DND-41 (cell line): ENCODE measurements around the gene SLC10A1.

ENCODE experiments used
- ATAC-seq: fragments of 200-7000 bp; cut with Tn5 transposase; 3 replicates; pipeline ENCODE4 v1.9.1; 2021; ENCODE audit warnings: low read depth; ENCODE audit not compliant: insufficient read depth
- DNase-seq: peaks from one replicate; pipeline ENCODE4 v3.0.0-alpha.2; 2020
- H2AFZ ChIP-seq: 2 replicates; pipeline ENCODE4 v1.6.0; 2012; ENCODE audit warnings: low read depth, low read length
- H3K27ac ChIP-seq: 2 replicates; pipeline ENCODE4 v1.5.1; 2012; ENCODE audit warnings: low read length, inconsistent platforms
- H3K27me3 ChIP-seq: fragments of 200-600 bp; sonication (generic); 2 replicates; pipeline ENCODE4 v1.6.0; 2012; ENCODE audit warnings: low read length, mild to moderate bottlenecking, inconsistent platforms; ENCODE audit not compliant: insufficient read depth, poor library complexity
- H3K36me3 ChIP-seq: 2 replicates; pipeline ENCODE4 v1.5.1; 2012; ENCODE audit warnings: low read length, inconsistent platforms; ENCODE audit not compliant: insufficient read depth
- H3K4me1 ChIP-seq: 2 replicates; pipeline ENCODE4 v1.5.1; 2012; ENCODE audit warnings: mild to moderate bottlenecking, low read length; ENCODE audit not compliant: insufficient read depth
- H3K4me2 ChIP-seq: 2 replicates; pipeline ENCODE4 v1.6.0; 2012; ENCODE audit warnings: mild to moderate bottlenecking, moderate library complexity, low read length, inconsistent platforms; ENCODE audit not compliant: insufficient read depth
- H3K4me3 ChIP-seq, 2 experiments: fragments of 200-600 bp in 1 of 2; shearing (Covaris generic) in 1 of 2; 2 replicates each; pipeline ENCODE4 v1.5.1; 2012 to 2016; ENCODE audit warnings: inconsistent platforms in 2 of 2, low read length in 2 of 2, mild to moderate bottlenecking in 2 of 2, low read depth in 1 of 2, moderate library complexity in 1 of 2
- H3K79me2 ChIP-seq: 2 replicates; pipeline ENCODE4 v1.6.0; 2012; ENCODE audit warnings: low read length, inconsistent platforms; ENCODE audit not compliant: insufficient read depth
- H3K9ac ChIP-seq: 2 replicates; pipeline ENCODE4 v1.6.0; 2012; ENCODE audit warnings: low read depth, mild to moderate bottlenecking, inconsistent platforms, low read length, moderate library complexity
- H3K9me3 ChIP-seq: 2 replicates; pipeline ENCODE4 v1.5.1; 2012; ENCODE audit warnings: low read length, moderate library complexity, mild to moderate bottlenecking, inconsistent platforms; ENCODE audit not compliant: insufficient read depth, severe bottlenecking
- H4K20me1 ChIP-seq: 2 replicates; pipeline ENCODE4 v1.6.0; 2012; ENCODE audit warnings: low read length; ENCODE audit not compliant: insufficient read depth
- CTCF ChIP-seq: IDR thresholded peaks from 2 replicates; pipeline ENCODE4 v1.5.1; 2012; ENCODE audit warnings: borderline replicate concordance, low read length, moderate library complexity, mild to moderate bottlenecking; ENCODE audit not compliant: poor library complexity, severe bottlenecking; ENCODE audit errors: extremely low read depth
- EZH2 ChIP-seq: IDR thresholded peaks from 3 replicates; pipeline ENCODE4 v1.6.1; 2012; ENCODE audit warnings: borderline replicate concordance, low read depth, mild to moderate bottlenecking, moderate library complexity, low read length, inconsistent platforms; ENCODE audit not compliant: severe bottlenecking

SLC10A1 gene

GRCh38 chr14:69767369-69767999 is 29.6 kb downstream of the SLC10A1 start:
- peaks cover 53% of the 10 kb centered on the region for H3K36me3 ChIP-seq
- peaks cover 43% of the 10 kb centered on the region for H3K4me1 ChIP-seq
- no peaks in the 10 kb centered on the region for H3K9me3 ChIP-seq
- H3K9ac ChIP-seq: peak overlapping the region; percentile 98
- no peak for TF ChIP-seq EZH2
- no peak for TF ChIP-seq CTCF
- H3K4me2 ChIP-seq: peak overlapping the region; percentile 73
- peak; percentile 80 for ATAC-seq
- peak; percentile 91 for DNase-seq
- peak overlapping the region; percentile 96 for H2AFZ ChIP-seq
- H3K79me2 ChIP-seq: peaks cover 43% of the 10 kb centered on the region
- H3K27ac ChIP-seq: peak overlapping the region; percentile 89
- H4K20me1 ChIP-seq: peaks cover 32% of the 10 kb centered on the region
- peak overlapping the region; percentile 67 to 86 for H3K4me3 ChIP-seq
- no peaks in the 10 kb centered on the region for H3K27me3 ChIP-seq

GRCh38 chr14:69766984-69767368 is 30.1 kb downstream of the SLC10A1 start, which contains the start of gene SRSF5:
SRSF5 (plus strand) TSS chr14:69767142; CDS start chr14:69768157, 1,015 bp downstream.
- H3K4me3 ChIP-seq: peak within 1 kb of the TSS; percentile 67 to 86
- peak within 1 kb of the TSS; percentile 96 for H2AFZ ChIP-seq
- H3K4me1 ChIP-seq: peaks cover 43% of the 10 kb centered on the region
- DNase-seq: peak; percentile 93
- peak within 1 kb of the TSS; percentile 98 for H3K9ac ChIP-seq
- H3K27ac ChIP-seq: peak within 1 kb of the TSS; percentile 89
- peaks cover 43% of the 10 kb centered on the region for H3K79me2 ChIP-seq
- no peak for TF ChIP-seq CTCF
- no peak for TF ChIP-seq EZH2
- H3K36me3 ChIP-seq: peaks cover 48% of the 10 kb centered on the region
- peaks cover 31% of the 10 kb centered on the region for H4K20me1 ChIP-seq
- no peaks in the 10 kb centered on the region for H3K9me3 ChIP-seq
- no peaks in the 10 kb centered on the region for H3K27me3 ChIP-seq
- H3K4me2 ChIP-seq: peak within 1 kb of the TSS; percentile 73
- peak; percentile 83 for ATAC-seq

- no peak overlapping the region for H2AFZ ChIP-seq
- no peaks in the 10 kb centered on the region for H3K9me3 ChIP-seq
- H3K36me3 ChIP-seq: peaks cover 17% of the 10 kb centered on the region
- peaks cover 23% of the 10 kb centered on the region for H3K79me2 ChIP-seq
- no peak overlapping the region for H3K27ac ChIP-seq
- H3K27me3 ChIP-seq: no peaks in the 10 kb centered on the region
- TF ChIP-seq CTCF: no peak
- no peak for TF ChIP-seq EZH2
- no peak for DNase-seq
- H3K4me1 ChIP-seq: peaks cover 23% of the 10 kb centered on the region
- H3K4me3 ChIP-seq: no peak overlapping the region
- no peak overlapping the region for H3K4me2 ChIP-seq
- H4K20me1 ChIP-seq: peaks cover 14% of the 10 kb centered on the region
- H3K9ac ChIP-seq: no peak overlapping the region
- no peak for ATAC-seq
Observed at GRCh38 chr14:69763761-69764510, 33.1 kb downstream of the SLC10A1 start.
